Lower leg skin (tissue), 3 donors: ENCODE results near the gene CTBP1.

Experiments used
- CTCF ChIP-seq, 3 donors: fragments of 450-650 bp; IDR thresholded peaks; one replicate each; pipeline ENCODE4 v1.5.1; 2016; ENCODE audit warnings: antibody characterized with exemption in 3 of 3, mild to moderate bottlenecking in 3 of 3, moderate library complexity in 2 of 3
- POLR2A ChIP-seq, 2 donors: fragments of 450-650 bp; IDR thresholded peaks; one replicate each; pipeline ENCODE4 v1.6.1; 2016 to 2017; ENCODE audit warnings: antibody characterized with exemption in 2 of 2, mild to moderate bottlenecking in 1 of 2, moderate library complexity in 1 of 2

DNA sequence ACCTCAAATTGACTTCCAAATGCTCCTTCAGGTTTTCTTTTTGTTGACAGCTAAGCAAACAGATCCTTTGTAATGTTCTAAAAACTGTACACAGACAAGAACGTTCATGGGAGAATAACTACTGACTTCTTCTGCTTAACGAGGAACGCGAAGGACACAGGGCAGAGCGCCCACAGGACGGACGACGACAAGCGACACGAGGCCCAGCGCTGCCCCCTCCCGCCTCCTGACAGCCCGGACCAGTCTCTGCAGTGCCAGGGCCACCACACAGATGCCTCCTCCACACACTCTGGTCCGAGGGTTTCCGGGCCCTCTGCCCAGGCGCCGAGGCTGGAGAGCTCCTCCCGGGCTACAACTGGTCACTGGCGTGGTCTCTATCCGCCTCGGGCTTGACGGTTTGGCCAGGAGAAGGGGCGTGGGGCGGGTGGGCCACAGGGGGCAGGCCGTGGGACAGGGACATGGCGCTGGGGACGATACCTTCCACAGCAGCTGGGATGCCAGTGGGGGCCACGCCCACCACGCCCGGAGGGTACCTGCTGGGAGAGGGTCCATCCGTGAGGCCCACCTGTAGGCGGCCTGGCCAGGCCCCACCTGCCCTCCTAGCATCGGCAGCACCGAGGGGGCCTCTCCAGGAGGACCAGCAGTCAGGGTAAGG lies 36.9 kb downstream of the CTBP1 start:
- TF ChIP-seq CTCF (IDR thresholded peaks at IDR 0.05), result no peak
- no peak for TF ChIP-seq POLR2A (IDR thresholded peaks at IDR 0.05)
